ENCODE measurements around the gene CDH4. TPM values are rescaled to one million over a fixed set of nuclear protein-coding genes. Genes with fewer than 3 reads are reported as not detected.
"Not testable (repeated sequence)": the region's sequence is repeated elsewhere in the genome, so short reads cannot be mapped to it uniquely, and the experiment has no call there.

CDH4 gene
- total RNA-seq, 1 experiment from 2014 or later: not detected

- no peaks in the 10 kb centered on the region for H3K36me3 ChIP-seq (ENCODE audit: control insufficient read depth, insufficient read depth, low read length)
- in situ Hi-C loops (cut with HindIII; ENCODE audit: low pct_unique_long_range_greater_than_20kb, low sequenced_read_pairs) (no loop called here), intact Hi-C loops (cut with micrococcal nuclease; ENCODE audit: unreplicated experiment) (no loop called here)
- H3K4me1 ChIP-seq (ENCODE audit: control insufficient read depth, insufficient read depth, low read length): no peaks in the 10 kb centered on the region
- no peak overlapping the region for H3K27ac ChIP-seq (ENCODE audit: low read length)
- CTCF ChIA-PET: no interaction called here
- no peaks in the 10 kb centered on the region; the same call in 1 of the 2 replicates for H3K27me3 ChIP-seq (ENCODE audit: control insufficient read depth, insufficient read depth, low read length)
- no TSS peak for BruUV-seq (replicated peaks)
- TF ChIP-seq REST (IDR thresholded peaks at IDR 0.05; ENCODE audit: insufficient read depth in 1 of 2, low read depth in 2 of 2, low read length in 1 of 2): no peak
- TF ChIP-seq SIN3A (IDR thresholded peaks at IDR 0.05; ENCODE audit: borderline replicate concordance, insufficient read depth, low read depth, low read length): no peak
- no peak for TF ChIP-seq TCF7L2 (IDR thresholded peaks at IDR 0.05; ENCODE audit: low read depth, low read length)
- no peaks in the 10 kb centered on the region for H3K9me3 ChIP-seq (ENCODE audit: control insufficient read depth, insufficient read depth, low read depth, low read length)
- DNase-seq (ENCODE audit: low read depth, low spot score) (no peak), ATAC-seq (no peak)
- no peak overlapping the region for H3K4me3 ChIP-seq (ENCODE audit: low read depth in 2 of 2, low read length in 2 of 2)
- POLR2A ChIA-PET: no interaction called here
Measured at GRCh38 chr20:61405007-61405406, 152.9 kb downstream of the CDH4 start.

DNA sequence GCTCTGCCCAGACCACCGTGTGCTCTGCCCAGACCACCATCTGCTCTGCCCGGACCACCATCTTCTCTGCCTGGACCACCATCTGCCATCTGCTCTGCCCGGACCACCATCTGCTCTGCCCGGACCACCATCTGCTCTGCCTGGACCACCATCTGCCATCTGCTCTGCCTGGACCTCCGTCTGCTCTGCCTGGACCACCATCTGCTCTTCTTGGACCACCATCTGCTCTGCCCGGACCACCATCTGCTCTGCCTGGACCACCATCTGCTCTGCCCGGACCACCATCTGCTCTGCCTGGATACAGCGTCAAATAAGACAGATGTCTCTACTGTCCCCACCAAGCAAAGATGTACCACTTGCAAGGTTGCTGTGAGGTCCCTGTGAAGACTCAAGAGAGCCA is 154.7 kb downstream of the CDH4 start:
- H3K27ac ChIP-seq (ENCODE audit: low read length); H3K27me3 ChIP-seq (ENCODE audit: control insufficient read depth, insufficient read depth, low read length); CTCF ChIA-PET; H3K4me3 ChIP-seq (ENCODE audit: low read depth in 2 of 2, low read length in 2 of 2); H3K9me3 ChIP-seq (ENCODE audit: control insufficient read depth, insufficient read depth, low read depth, low read length); H3K4me1 ChIP-seq (ENCODE audit: control insufficient read depth, insufficient read depth, low read length); ATAC-seq; H3K36me3 ChIP-seq (ENCODE audit: control insufficient read depth, insufficient read depth, low read length); in situ Hi-C loops (cut with HindIII; ENCODE audit: low pct_unique_long_range_greater_than_20kb, low sequenced_read_pairs); DNase-seq (ENCODE audit: low read depth, low spot score); POLR2A ChIA-PET; intact Hi-C loops (cut with micrococcal nuclease; ENCODE audit: unreplicated experiment); BruUV-seq (replicated peaks): not testable (repeated sequence)

GRCh38 chr20:61407561-61407960 is 155.5 kb downstream of the CDH4 start:
- no peaks in the 10 kb centered on the region for H3K36me3 ChIP-seq (ENCODE audit: control insufficient read depth, insufficient read depth, low read length)
- no peak overlapping the region for H3K27ac ChIP-seq (ENCODE audit: low read length)
- intact Hi-C loops (cut with micrococcal nuclease; ENCODE audit: unreplicated experiment): no loop called here
- TF ChIP-seq TCF7L2 (IDR thresholded peaks at IDR 0.05; ENCODE audit: low read depth, low read length) (no peak), POLR2AphosphoS5 (IDR thresholded peaks at IDR 0.05; ENCODE audit: low read depth, low read length) (no peak), SIN3A (IDR thresholded peaks at IDR 0.05; ENCODE audit: borderline replicate concordance, insufficient read depth, low read depth, low read length) (no peak), REST (IDR thresholded peaks at IDR 0.05; ENCODE audit: insufficient read depth in 1 of 2, low read depth in 2 of 2, low read length in 1 of 2) (no peak)
- TF ChIP-seq, protein P1, sequence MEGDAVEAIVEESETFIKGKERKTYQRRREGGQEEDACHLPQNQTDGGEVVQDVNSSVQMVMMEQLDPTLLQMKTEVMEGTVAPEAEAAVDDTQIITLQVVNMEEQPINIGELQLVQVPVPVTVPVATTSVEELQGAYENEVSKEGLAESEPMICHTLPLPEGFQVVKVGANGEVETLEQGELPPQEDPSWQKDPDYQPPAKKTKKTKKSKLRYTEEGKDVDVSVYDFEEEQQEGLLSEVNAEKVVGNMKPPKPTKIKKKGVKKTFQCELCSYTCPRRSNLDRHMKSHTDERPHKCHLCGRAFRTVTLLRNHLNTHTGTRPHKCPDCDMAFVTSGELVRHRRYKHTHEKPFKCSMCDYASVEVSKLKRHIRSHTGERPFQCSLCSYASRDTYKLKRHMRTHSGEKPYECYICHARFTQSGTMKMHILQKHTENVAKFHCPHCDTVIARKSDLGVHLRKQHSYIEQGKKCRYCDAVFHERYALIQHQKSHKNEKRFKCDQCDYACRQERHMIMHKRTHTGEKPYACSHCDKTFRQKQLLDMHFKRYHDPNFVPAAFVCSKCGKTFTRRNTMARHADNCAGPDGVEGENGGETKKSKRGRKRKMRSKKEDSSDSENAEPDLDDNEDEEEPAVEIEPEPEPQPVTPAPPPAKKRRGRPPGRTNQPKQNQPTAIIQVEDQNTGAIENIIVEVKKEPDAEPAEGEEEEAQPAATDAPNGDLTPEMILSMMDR (IDR thresholded peaks at IDR 0.05): no peak
- CTCF ChIA-PET: no interaction called here
- DNase-seq (ENCODE audit: low read depth, low spot score): no peak
- POLR2A ChIA-PET: no interaction called here
- BruUV-seq (replicated peaks): no TSS peak
- H3K9me3 ChIP-seq (ENCODE audit: control insufficient read depth, insufficient read depth, low read depth, low read length): no peaks in the 10 kb centered on the region
- no peaks in the 10 kb centered on the region for H3K4me1 ChIP-seq (ENCODE audit: control insufficient read depth, insufficient read depth, low read length)
- in situ Hi-C loops (cut with HindIII; ENCODE audit: low pct_unique_long_range_greater_than_20kb, low sequenced_read_pairs): no loop called here
- no peaks in the 10 kb centered on the region for H3K27me3 ChIP-seq (ENCODE audit: control insufficient read depth, insufficient read depth, low read length)
- no peak overlapping the region for H3K4me3 ChIP-seq (ENCODE audit: low read depth in 2 of 2, low read length in 2 of 2)
- ATAC-seq: no peak
